Activated naive CD4-positive, alpha-beta T cell treated with anti-CD3 and anti-CD28 coated beads, Interleukin-2, amount 50 U/mL, for 24 hours (primary cell): ENCODE measurements around the gene KRTAP9-7.

Experiments used
- H3K27ac Mint-ChIP-seq: one replicate; pipeline ENCODE4 v1.8.0; 2021; ENCODE audit warnings: mild to moderate bottlenecking, mixed read lengths
- H3K27me3 Mint-ChIP-seq: one replicate; pipeline ENCODE4 v1.8.0; 2021; ENCODE audit warnings: mixed read lengths
- H3K36me3 Mint-ChIP-seq: one replicate; pipeline ENCODE4 v1.8.0; 2021; ENCODE audit warnings: mixed read lengths
- H3K4me1 Mint-ChIP-seq: one replicate; pipeline ENCODE4 v1.8.0; 2021; ENCODE audit warnings: mixed read lengths
- H3K4me3 Mint-ChIP-seq: one replicate; pipeline ENCODE4 v1.8.0; 2021; ENCODE audit warnings: mild to moderate bottlenecking, mixed read lengths
- H3K9me3 Mint-ChIP-seq: one replicate; pipeline ENCODE4 v1.8.0; 2021; ENCODE audit warnings: mixed read lengths

KRTAP9-7 gene

DNA sequence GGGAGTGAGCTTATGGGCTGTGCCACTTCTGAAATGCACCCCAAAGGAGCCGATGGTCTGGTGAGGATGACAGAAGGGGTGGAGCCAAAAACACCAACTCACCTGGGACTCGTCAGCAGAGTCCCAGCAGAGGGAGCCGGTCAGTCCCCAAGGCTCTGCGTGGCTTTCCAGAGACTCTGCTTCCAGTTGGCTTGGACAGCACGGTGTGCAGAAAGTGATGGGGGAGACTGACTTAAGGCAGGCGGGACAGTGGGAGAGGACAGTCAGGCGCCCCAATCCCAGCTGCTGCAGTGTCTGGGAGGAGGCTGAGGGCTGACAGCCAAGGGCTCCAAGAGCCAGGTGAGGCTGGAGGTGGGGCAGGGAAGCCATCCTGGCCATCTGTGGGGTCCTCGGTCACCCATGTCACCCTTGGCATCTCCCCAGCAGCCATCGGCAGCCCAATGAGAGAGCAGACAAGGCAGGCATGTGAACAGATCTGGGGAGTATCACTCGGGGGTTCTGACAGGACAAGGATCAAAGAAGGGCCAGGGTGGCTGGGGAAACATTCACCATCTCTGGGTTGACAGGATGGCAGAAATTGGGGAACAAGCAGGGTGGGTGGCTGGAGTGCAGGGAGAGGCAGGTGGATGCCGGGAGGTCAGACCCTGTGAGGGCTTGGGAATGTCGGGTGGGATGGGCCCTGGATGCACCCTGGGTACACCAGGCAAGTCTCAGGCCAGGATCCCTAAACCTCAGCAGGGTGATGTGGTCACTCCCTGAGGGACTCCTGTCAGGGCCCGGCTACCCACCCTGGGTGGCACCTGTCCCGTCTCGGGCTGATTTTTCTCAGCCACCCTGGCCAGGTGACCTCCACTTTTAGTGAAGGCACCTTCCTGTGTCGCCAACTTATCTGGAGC lies 48.9 kb downstream of the KRTAP9-7 start:
- H3K36me3 Mint-ChIP-seq = peaks cover 4% of the 10 kb centered on the region
- H3K4me3 Mint-ChIP-seq = no peak overlapping the region
- peak overlapping the region; percentile 70 for H3K27ac Mint-ChIP-seq
- no peaks in the 10 kb centered on the region for H3K27me3 Mint-ChIP-seq
- H3K4me1 Mint-ChIP-seq = peaks cover 66% of the 10 kb centered on the region
- peaks cover 3% of the 10 kb centered on the region for H3K9me3 Mint-ChIP-seq

DNA sequence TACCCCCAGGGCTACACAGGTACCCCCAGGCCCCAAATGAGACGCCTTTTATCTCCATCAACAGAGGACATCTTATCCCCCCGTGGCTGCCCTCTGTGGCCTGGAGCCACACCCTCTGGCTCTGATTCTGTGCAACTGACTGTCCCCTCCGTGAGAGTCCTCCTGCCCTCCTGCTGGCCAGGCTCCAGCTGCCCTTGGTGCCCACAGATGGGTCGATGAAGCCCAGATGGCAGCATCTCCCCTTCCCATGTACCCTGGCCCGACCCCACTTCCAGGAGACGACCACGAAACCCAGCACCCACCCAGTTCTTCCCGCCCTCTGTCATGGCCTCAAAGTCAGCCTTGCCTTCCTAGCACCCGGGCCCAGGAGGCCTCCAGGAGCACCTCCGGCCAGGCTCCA lies 49.6 kb downstream of the KRTAP9-7 start:
- no peaks in the 10 kb centered on the region for H3K9me3 Mint-ChIP-seq
- H3K4me3 Mint-ChIP-seq = no peak overlapping the region
- peaks cover 71% of the 10 kb centered on the region for H3K4me1 Mint-ChIP-seq
- H3K27ac Mint-ChIP-seq = no peak overlapping the region
- H3K36me3 Mint-ChIP-seq = no peaks in the 10 kb centered on the region
- no peaks in the 10 kb centered on the region for H3K27me3 Mint-ChIP-seq

DNA sequence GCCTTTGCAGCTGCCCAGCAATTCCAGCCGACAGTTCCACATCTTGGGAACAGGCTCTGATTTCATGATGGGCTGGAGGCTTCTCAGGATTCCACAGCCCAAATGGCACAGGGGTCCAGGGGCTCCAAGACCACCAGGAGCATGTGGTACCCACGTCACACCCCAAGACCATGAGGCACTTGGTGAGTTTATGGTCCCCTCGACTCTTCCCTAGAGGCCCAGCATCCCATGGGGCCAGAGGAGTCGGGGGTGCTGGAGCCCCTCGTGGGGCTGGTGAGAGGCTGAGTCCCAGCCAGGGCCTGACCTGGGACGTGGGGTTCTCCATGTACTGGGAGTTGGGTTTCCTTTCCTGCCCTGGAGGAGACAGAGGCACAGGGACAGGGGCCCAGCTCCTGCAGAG lies 50.1 kb downstream of the KRTAP9-7 start:
- no peaks in the 10 kb centered on the region for H3K36me3 Mint-ChIP-seq
- no peaks in the 10 kb centered on the region for H3K27me3 Mint-ChIP-seq
- no peak overlapping the region for H3K4me3 Mint-ChIP-seq
- H3K9me3 Mint-ChIP-seq = no peaks in the 10 kb centered on the region
- no peak overlapping the region for H3K27ac Mint-ChIP-seq
- H3K4me1 Mint-ChIP-seq = peaks cover 71% of the 10 kb centered on the region
